ENCODE data around the gene DBNDD1.

DBNDD1 gene

GRCh38 chr16:90034504-90034903 is 15.2 kb upstream of the DBNDD1 start:
- no peak for DNase-seq

- no peak for DNase-seq
These were observed 14.1 kb upstream of the DBNDD1 start for GRCh38 chr16:90033387-90033786.

GRCh38 chr16:90032674-90033331 is 13.5 kb upstream of the DBNDD1 start:
- no peak for DNase-seq

- DNase-seq, result peak; percentile 54
These were observed 12.8 kb upstream of the DBNDD1 start for GRCh38 chr16:90031931-90032673.

- DNase-seq, result peak; percentile 57
These were observed 12.1 kb upstream of the DBNDD1 start for GRCh38 chr16:90031186-90031930.

- no peak for DNase-seq
These were observed 9.7 kb upstream of the DBNDD1 start for GRCh38 chr16:90028985-90029384.

- no peak for DNase-seq
These were observed 8.4 kb upstream of the DBNDD1 start for GRCh38 chr16:90027611-90028010.

- peak; percentile 54 for DNase-seq
These were observed 6.9 kb upstream of the DBNDD1 start for GRCh38 chr16:90026135-90026534.

- no peak for DNase-seq
These were observed 3.8 kb upstream of the DBNDD1 start for GRCh38 chr16:90023078-90023447.

- peak; percentile 95 for DNase-seq
These were observed 3.2 kb upstream of the DBNDD1 start for GRCh38 chr16:90022209-90023077.

- no peak for DNase-seq
These were observed 1.7 kb upstream of the DBNDD1 start for GRCh38 chr16:90020838-90021382.

- DNase-seq, result no peak
These were observed 1.1 kb upstream of the DBNDD1 start for GRCh38 chr16:90020260-90020837.

- DNase-seq, result peak; percentile 31
These were observed 445 bp upstream of the DBNDD1 start for GRCh38 chr16:90019543-90020259.

GRCh38 chr16:90018297-90018651 is 982 bp downstream of the DBNDD1 start:
- DNase-seq, result no peak

GRCh38 chr16:90016339-90016950 is 2.8 kb downstream of the DBNDD1 start:
- no peak for DNase-seq

GRCh38 chr16:90015586-90016338 is 3.5 kb downstream of the DBNDD1 start:
- no peak for DNase-seq

GRCh38 chr16:90012991-90013745 is 6.1 kb downstream of the DBNDD1 start:
- no peak for DNase-seq

- DNase-seq, result no peak
These were observed 7.3 kb downstream of the DBNDD1 start for GRCh38 chr16:90011908-90012501.

GRCh38 chr16:90011508-90011819 is 7.8 kb downstream of the DBNDD1 start:
- DNase-seq, result no peak

Measured in hematopoietic multipotent progenitor cell treated with erythropoietin and hydrocortisone succinate and interleukin-3 and kit ligand, for 4 days (in vitro differentiated cells).